CD4-positive, CD25-positive, alpha-beta regulatory T cell (primary cell): ENCODE data around the gene CFAP54. TPM values are rescaled to one million over a fixed set of nuclear protein-coding genes. Genes with fewer than 3 reads are reported as not detected.

ENCODE experiments used
- ATAC-seq, 2 donors: fragments of 150-1000 bp; cut with Tn5 transposase; one replicate each; pipeline ENCODE4 v1.10.0; 2021; ENCODE audit warnings: low read depth in 2 of 2, moderate number of reproducible peaks in 2 of 2, moderate library complexity in 1 of 2
- DNase-seq, 3 donors: peaks; one replicate each; pipeline versions ENCODE4 v3.0.0 to v3.0.0-alpha.2; 2012 to 2022; ENCODE audit warnings: mixed read lengths in 1 of 3
- H3K27ac ChIP-seq: one replicate; pipeline ENCODE4 v1.7.0; 2013; ENCODE audit warnings: mild to moderate bottlenecking, low read length; ENCODE audit not compliant: insufficient read depth, poor library complexity, severe bottlenecking
- H3K27me3 ChIP-seq: one replicate; pipeline ENCODE4 v1.7.0; 2013; ENCODE audit warnings: low read length; ENCODE audit not compliant: control insufficient read depth, insufficient read depth
- H3K36me3 ChIP-seq: one replicate; pipeline ENCODE4 v1.7.0; 2013; ENCODE audit warnings: mild to moderate bottlenecking, low read length, moderate library complexity; ENCODE audit not compliant: control insufficient read depth, insufficient read depth
- H3K4me1 ChIP-seq: 2 replicates; pipeline ENCODE4 v1.7.0; 2013; ENCODE audit warnings: mild to moderate bottlenecking, low read length; ENCODE audit not compliant: insufficient read depth, control insufficient read depth, poor library complexity, severe bottlenecking
- H3K4me3 ChIP-seq: one replicate; pipeline ENCODE4 v1.7.0; 2013; ENCODE audit warnings: low read depth, mild to moderate bottlenecking, low read length, moderate library complexity
- H3K9me3 ChIP-seq, 2 experiments: 1 replicate in 1 of 2; 2 replicates in 1 of 2; pipeline ENCODE4 v1.7.0; 2013; ENCODE audit warnings: low read length in 2 of 2, mild to moderate bottlenecking in 1 of 2, moderate library complexity in 1 of 2; ENCODE audit not compliant: control insufficient read depth in 2 of 2
- H3K27ac Mint-ChIP-seq, 3 donors: one replicate each; pipeline ENCODE4 v1.8.0; 2020 to 2022; ENCODE audit warnings: mild to moderate bottlenecking in 3 of 3, mixed read lengths in 3 of 3, moderate library complexity in 2 of 3
- H3K27me3 Mint-ChIP-seq: one replicate; pipeline ENCODE4 v1.8.0; 2022; ENCODE audit warnings: mild to moderate bottlenecking, mixed read lengths
- H3K36me3 Mint-ChIP-seq: one replicate; pipeline ENCODE4 v1.8.0; 2020; ENCODE audit warnings: mixed read lengths
- H3K4me1 Mint-ChIP-seq, 4 donors: one replicate each; pipeline ENCODE4 v1.8.0; 2020 to 2022; ENCODE audit warnings: mixed read lengths in 4 of 4, mild to moderate bottlenecking in 1 of 4
- H3K4me3 Mint-ChIP-seq, 4 donors: one replicate each; pipeline ENCODE4 v1.8.0; 2020 to 2022; ENCODE audit warnings: mild to moderate bottlenecking in 4 of 4, mixed read lengths in 4 of 4, moderate library complexity in 3 of 4
- H3K9me3 Mint-ChIP-seq, 7 donors: one replicate each; pipeline ENCODE4 v1.8.0; 2020 to 2022; ENCODE audit warnings: mixed read lengths in 7 of 7, mild to moderate bottlenecking in 3 of 7, moderate library complexity in 2 of 7
- polyA plus RNA-seq, 4 donors: library from polyadenylated mRNA; unstranded; fragments of 300-500 nt; fragmentation: Illumina TruSeq; gene quantifications; one replicate each; pipeline ENCODE4 v1.2.3, GENCODE V29; 2021
- total RNA-seq: library from RNA; stranded (reverse); gene quantifications from one replicate; pipeline ENCODE4 v1.2.3, GENCODE V29; 2022

The CFAP54 gene
- total and polyA plus RNA-seq, 5 donors from 2014 or later, result 0.07 to 0.32 (median 0.27) TPM; not detected in 2

DNA sequence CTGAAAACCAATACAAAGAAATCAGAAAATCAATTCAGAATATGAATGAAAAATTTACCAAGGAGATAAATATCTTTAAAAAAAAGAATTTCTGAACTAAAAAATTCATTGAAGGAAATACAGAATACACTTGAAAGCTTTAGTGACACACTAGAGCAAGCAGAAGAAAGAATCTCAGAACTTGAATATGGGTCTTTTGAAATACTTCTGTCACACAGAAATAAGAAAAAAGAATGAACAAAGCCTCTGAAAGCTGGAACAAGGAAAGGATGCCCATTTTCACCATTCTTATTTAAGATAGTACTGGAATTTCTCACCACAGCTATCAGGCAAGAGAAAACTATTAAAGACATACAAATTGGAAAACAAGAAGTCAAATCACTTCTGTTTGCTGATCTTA is 314.6 kb downstream of the CFAP54 start:
- H3K4me3 Mint-ChIP-seq, result no peak overlapping the region
- no peak overlapping the region for H3K27ac ChIP-seq
- peaks cover 0 to 18% (median 6%) of the 10 kb centered on the region in 7 donors for H3K9me3 Mint-ChIP-seq

DNA sequence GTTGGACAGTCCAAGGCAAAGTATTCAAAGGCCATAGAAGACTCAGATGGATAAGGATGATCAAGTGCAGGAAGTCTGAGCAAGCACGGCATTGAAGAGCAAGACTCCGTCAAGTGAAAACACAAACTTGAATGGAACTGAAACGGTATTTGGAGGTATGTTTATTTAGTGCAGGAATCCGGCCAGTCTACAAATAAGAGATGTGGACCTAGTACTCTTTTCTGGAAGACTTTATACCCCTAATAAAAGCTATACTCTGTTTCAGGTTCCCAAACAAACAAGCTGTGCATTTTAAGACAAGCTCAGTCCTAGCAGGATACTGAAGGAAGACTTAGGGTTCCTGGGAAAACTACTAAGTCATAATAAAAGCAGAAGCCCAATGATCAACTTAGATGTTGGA is 316.9 kb downstream of the CFAP54 start:
- H3K4me1 ChIP-seq, result no peaks in the 10 kb centered on the region
- H3K9me3 Mint-ChIP-seq, result peaks cover 0 to 20% (median 6%) of the 10 kb centered on the region in 7 donors
- H3K36me3 Mint-ChIP-seq, result no peaks in the 10 kb centered on the region

More for the DNA sequence above, 314.6 kb downstream of the CFAP54 start:
- Histone ChIP-seq H3K9me3 (peaks cover 7 to 18% of the 10 kb centered on the region in 2 experiments), H3K36me3 (no peaks in the 10 kb centered on the region), H3K4me1 (no peaks in the 10 kb centered on the region), H3K4me3 (no peak overlapping the region), H3K27me3 (peaks cover 8% of the 10 kb centered on the region)
- H3K4me1 Mint-ChIP-seq, result no peaks in the 10 kb centered on the region
- no peaks in the 10 kb centered on the region for H3K36me3 Mint-ChIP-seq
- no peak for ATAC-seq
- peaks cover 6% of the 10 kb centered on the region for H3K27me3 Mint-ChIP-seq
- no peak overlapping the region for H3K27ac Mint-ChIP-seq
- DNase-seq, result no peak

DNA sequence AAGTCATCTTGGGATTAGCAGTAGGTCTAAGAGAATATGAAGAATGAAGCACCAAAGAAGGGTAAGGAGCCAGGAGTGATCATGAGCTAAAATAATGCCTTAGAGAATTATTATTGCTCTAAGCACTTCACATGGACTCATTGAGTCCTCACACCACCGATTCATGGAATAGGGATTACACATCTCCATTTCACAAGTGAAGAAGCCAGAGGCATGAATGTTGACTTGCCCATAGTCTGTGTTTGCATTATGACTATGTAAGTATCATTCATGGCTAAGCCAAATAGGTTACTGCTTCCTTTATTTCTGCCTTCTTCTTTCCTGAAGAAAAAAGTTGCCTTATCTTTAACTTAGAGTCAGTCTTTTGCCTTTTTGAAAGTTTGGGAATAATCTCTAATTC is 318.4 kb downstream of the CFAP54 start:
- no peaks in the 10 kb centered on the region for H3K4me1 ChIP-seq
- ATAC-seq (no peak), DNase-seq (no peak)
- H3K27me3 Mint-ChIP-seq, result no peaks in the 10 kb centered on the region
- H3K27ac ChIP-seq, result no peak overlapping the region
- H3K4me1 Mint-ChIP-seq, result no peaks in the 10 kb centered on the region
- H3K9me3 Mint-ChIP-seq, result peaks cover 0 to 19% (median 6%) of the 10 kb centered on the region in 7 donors
- no peaks in the 10 kb centered on the region for H3K36me3 Mint-ChIP-seq
- H3K27ac Mint-ChIP-seq, result no peak overlapping the region
- no peak overlapping the region for H3K4me3 ChIP-seq
- no peak overlapping the region for H3K4me3 Mint-ChIP-seq
- H3K36me3 ChIP-seq, result no peaks in the 10 kb centered on the region
- H3K27me3 ChIP-seq, result no peaks in the 10 kb centered on the region
- H3K9me3 ChIP-seq, result peaks cover 5 to 18% of the 10 kb centered on the region in 2 experiments

More for the DNA sequence above, 316.9 kb downstream of the CFAP54 start:
- Histone ChIP-seq H3K36me3 (no peaks in the 10 kb centered on the region), H3K27ac (no peak overlapping the region), H3K27me3 (no peaks in the 10 kb centered on the region), H3K4me3 (no peak overlapping the region), H3K9me3 (peaks cover 5 to 18% of the 10 kb centered on the region in 2 experiments)
- ATAC-seq (no peak), DNase-seq (no peak)
- Mint-ChIP-seq H3K4me1 (no peaks in the 10 kb centered on the region), H3K4me3 (no peak overlapping the region), H3K27me3 (no peaks in the 10 kb centered on the region), H3K27ac (no peak overlapping the region)

DNA sequence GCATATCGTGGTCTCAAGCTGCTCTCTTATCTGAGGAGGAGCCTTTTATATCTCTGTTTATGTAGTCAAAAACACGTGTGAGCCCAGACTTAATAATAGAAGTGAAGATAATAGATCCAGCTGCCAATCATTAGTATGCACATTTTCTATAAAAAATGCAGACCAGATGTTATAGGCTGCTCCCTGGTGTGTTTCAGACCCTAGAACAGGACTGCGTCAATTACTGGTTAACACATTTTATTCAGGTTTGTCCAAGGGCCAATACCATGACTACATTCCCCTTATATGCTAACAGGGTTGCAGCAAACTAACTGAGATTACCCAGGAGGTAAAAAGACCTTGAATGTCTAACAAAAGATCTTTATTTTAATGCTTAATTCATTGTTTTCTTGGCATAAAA is 319.2 kb downstream of the CFAP54 start:
- H3K4me3 Mint-ChIP-seq, result no peak overlapping the region
- H3K27ac Mint-ChIP-seq, result no peak overlapping the region
- H3K36me3 ChIP-seq, result no peaks in the 10 kb centered on the region

DNA sequence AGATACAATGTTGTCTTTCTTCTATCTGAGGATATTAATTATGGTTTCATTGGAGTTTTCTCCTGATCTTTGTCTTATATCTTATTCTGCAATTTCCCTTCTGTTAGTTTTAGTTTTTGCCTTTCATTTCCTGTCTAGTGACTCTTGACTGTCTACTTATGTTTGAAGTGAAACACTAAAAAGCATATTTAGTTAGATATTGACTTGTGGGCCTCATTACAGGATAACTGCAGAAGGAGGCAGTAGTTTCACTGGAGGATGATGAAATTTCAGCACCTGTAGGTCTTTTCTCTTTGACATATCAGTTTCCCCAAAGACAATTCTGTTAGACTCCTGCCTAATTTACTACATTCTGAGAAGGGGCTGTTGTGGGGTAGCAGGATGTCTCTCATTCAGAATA is 320.1 kb downstream of the CFAP54 start:
- H3K4me3 Mint-ChIP-seq, result no peak overlapping the region
- H3K36me3 ChIP-seq, result no peaks in the 10 kb centered on the region
- H3K9me3 Mint-ChIP-seq, result peaks cover 0 to 9% (median 4%) of the 10 kb centered on the region in 7 donors
- H3K27ac ChIP-seq, result no peak overlapping the region
- no peaks in the 10 kb centered on the region for H3K27me3 ChIP-seq
- DNase-seq, result no peak
- no peaks in the 10 kb centered on the region for H3K4me1 Mint-ChIP-seq
- peaks cover 0 to 7% of the 10 kb centered on the region in 2 experiments for H3K9me3 ChIP-seq
- ATAC-seq, result no peak
- H3K4me3 ChIP-seq, result no peak overlapping the region
- no peaks in the 10 kb centered on the region for H3K4me1 ChIP-seq
- H3K36me3 Mint-ChIP-seq, result no peaks in the 10 kb centered on the region
- H3K27ac Mint-ChIP-seq, result no peak overlapping the region
- H3K27me3 Mint-ChIP-seq, result no peaks in the 10 kb centered on the region

More for the DNA sequence above, 319.2 kb downstream of the CFAP54 start:
- H3K36me3 Mint-ChIP-seq, result no peaks in the 10 kb centered on the region
- ATAC-seq (no peak), DNase-seq (no peak)
- Histone ChIP-seq H3K4me1 (no peaks in the 10 kb centered on the region), H3K27me3 (no peaks in the 10 kb centered on the region), H3K4me3 (no peak overlapping the region), H3K9me3 (peaks cover 5 to 14% of the 10 kb centered on the region in 2 experiments), H3K27ac (no peak overlapping the region)
- no peaks in the 10 kb centered on the region for H3K4me1 Mint-ChIP-seq
- H3K27me3 Mint-ChIP-seq, result no peaks in the 10 kb centered on the region
- H3K9me3 Mint-ChIP-seq, result peaks cover 0 to 15% (median 4%) of the 10 kb centered on the region in 7 donors

DNA sequence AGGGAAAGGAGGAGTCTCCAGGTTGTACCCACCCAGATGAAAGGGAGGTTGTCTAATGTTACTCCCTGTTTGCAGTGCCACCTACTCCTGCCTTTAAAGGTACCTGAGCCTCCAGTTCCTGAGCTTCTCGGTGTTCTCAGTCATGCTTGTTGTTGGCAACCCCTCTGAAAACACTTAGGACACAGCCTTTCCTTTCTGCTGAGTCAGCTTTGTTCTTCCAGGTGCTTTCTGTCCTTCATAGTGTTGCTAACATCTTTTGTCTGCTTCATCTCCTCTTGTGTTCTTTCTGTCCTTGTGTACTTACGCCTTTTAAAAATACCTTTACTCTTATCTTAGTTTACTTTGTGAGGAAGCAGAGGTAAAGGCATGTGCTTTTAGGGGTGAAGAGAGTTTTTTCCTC is 320.7 kb downstream of the CFAP54 start:
- Histone ChIP-seq H3K9me3 (peaks cover 0 to 1% of the 10 kb centered on the region in 2 experiments), H3K27me3 (no peaks in the 10 kb centered on the region), H3K4me3 (no peak overlapping the region), H3K36me3 (no peaks in the 10 kb centered on the region), H3K27ac (no peak overlapping the region), H3K4me1 (no peaks in the 10 kb centered on the region)
- no peak for ATAC-seq
- H3K4me3 Mint-ChIP-seq, result no peak overlapping the region
- H3K27me3 Mint-ChIP-seq, result no peaks in the 10 kb centered on the region
- no peak for DNase-seq
- no peaks in the 10 kb centered on the region for H3K4me1 Mint-ChIP-seq
- H3K9me3 Mint-ChIP-seq, result peaks cover 0 to 7% (median 3%) of the 10 kb centered on the region in 7 donors
- H3K27ac Mint-ChIP-seq, result no peak overlapping the region
- no peaks in the 10 kb centered on the region for H3K36me3 Mint-ChIP-seq

DNA sequence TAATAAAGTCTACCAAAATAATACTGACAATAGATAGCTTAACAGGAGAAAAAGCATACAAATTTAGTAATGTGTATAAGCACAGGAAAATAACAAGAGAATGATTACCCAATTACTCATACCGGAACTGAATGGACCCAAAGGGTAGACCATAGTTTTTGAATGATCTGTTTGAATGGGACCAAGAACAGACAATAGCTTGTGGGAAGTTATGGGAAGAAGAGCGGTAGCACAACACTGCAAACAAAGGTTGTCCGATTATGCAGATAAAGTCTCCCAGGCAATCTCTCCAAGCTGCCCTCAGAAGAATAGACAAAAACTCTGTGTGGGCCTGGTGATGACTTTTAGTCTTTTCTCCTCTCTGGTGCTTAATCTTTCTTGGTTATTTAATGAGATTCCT is 321.1 kb downstream of the CFAP54 start:
- H3K27me3 ChIP-seq, result no peaks in the 10 kb centered on the region
- H3K4me3 ChIP-seq, result no peak overlapping the region
- Mint-ChIP-seq H3K4me1 (no peaks in the 10 kb centered on the region), H3K4me3 (no peak overlapping the region), H3K27me3 (no peaks in the 10 kb centered on the region), H3K27ac (no peak overlapping the region), H3K9me3 (peaks cover 0 to 9% (median 3%) of the 10 kb centered on the region in 7 donors), H3K36me3 (no peaks in the 10 kb centered on the region)
- no peaks in the 10 kb centered on the region for H3K9me3 ChIP-seq
- DNase-seq (no peak), ATAC-seq (no peak)
- no peak overlapping the region for H3K27ac ChIP-seq
- H3K36me3 ChIP-seq, result no peaks in the 10 kb centered on the region
- no peaks in the 10 kb centered on the region for H3K4me1 ChIP-seq

DNA sequence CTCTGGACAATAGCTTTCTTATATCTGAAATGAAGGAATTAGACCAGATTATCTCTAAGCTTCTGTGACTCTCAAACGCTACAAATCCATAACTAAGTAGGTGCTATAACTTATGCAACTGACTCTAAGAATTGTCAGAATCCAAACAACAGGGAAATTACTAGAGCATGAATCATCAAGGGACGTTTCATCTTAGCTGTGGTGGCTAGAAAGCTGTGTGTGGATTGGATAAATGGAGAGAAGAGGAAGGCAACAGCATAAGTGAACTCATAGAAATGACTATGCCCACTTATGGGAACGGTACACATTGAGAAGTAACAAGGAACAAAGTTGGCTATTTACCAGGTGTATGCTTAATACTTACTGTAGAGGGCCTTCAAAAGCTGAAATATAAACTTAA is 321.7 kb downstream of the CFAP54 start:
- Mint-ChIP-seq H3K4me1 (no peaks in the 10 kb centered on the region), H3K27me3 (no peaks in the 10 kb centered on the region), H3K36me3 (no peaks in the 10 kb centered on the region), H3K4me3 (no peak overlapping the region), H3K27ac (no peak overlapping the region), H3K9me3 (peaks cover 0 to 9% (median 3%) of the 10 kb centered on the region in 7 donors)
- Histone ChIP-seq H3K4me3 (no peak overlapping the region), H3K9me3 (no peaks in the 10 kb centered on the region), H3K4me1 (no peaks in the 10 kb centered on the region), H3K36me3 (no peaks in the 10 kb centered on the region), H3K27me3 (no peaks in the 10 kb centered on the region), H3K27ac (no peak overlapping the region)
- DNase-seq (no peak), ATAC-seq (no peak)
